Neural cell (in vitro differentiated cells): Measurements from ENCODE around the gene LARP6. TPM values are rescaled to one million over a fixed set of nuclear protein-coding genes. Genes with fewer than 3 reads are reported as not detected.
"Not testable (repeated sequence)": the region's sequence is repeated elsewhere in the genome, so short reads cannot be mapped to it uniquely, and the experiment has no call there.

Experiments
- H2AFZ ChIP-seq: fragments of 200-600, 300-800 bp; sonication (generic), shearing (Covaris generic); 2 replicates; pipeline ENCODE4 v1.6.0; 2014; ENCODE audit warnings: low read depth, mild to moderate bottlenecking, antibody characterized with exemption, low read length, moderate library complexity
- H3F3A ChIP-seq: fragments of 200-600 bp; shearing (Covaris generic); 2 replicates; pipeline ENCODE4 v1.6.1; 2016; ENCODE audit warnings: mild to moderate bottlenecking, moderate library complexity, mixed read lengths, antibody characterized with exemption, low read length; ENCODE audit not compliant: insufficient read depth, poor library complexity, severe bottlenecking
- H3K27ac ChIP-seq: fragments of 200-600, 300-800 bp; sonication (generic), shearing (Covaris generic); 2 replicates; pipeline ENCODE4 v1.5.1; 2014; ENCODE audit warnings: mild to moderate bottlenecking, low read length, moderate library complexity
- H3K27me3 ChIP-seq: fragments of 300-800, 200-600 bp; sonication (generic), shearing (Covaris generic); 2 replicates; pipeline ENCODE4 v1.6.0; 2014; ENCODE audit warnings: mild to moderate bottlenecking, low read depth, low read length, moderate library complexity; ENCODE audit not compliant: insufficient read depth
- H3K36me3 ChIP-seq: fragments of 300-800, 200-600 bp; sonication (generic), shearing (Covaris generic); 2 replicates; pipeline ENCODE4 v1.5.1; 2014; ENCODE audit warnings: mild to moderate bottlenecking, antibody characterized with exemption, low read length, moderate library complexity; ENCODE audit not compliant: insufficient read depth
- H3K4me2 ChIP-seq: fragments of 300-800, 200-600 bp; sonication (generic), shearing (Covaris generic); 2 replicates; pipeline ENCODE4 v1.6.0; 2014; ENCODE audit warnings: mild to moderate bottlenecking, low read length
- H3K4me3 ChIP-seq: fragments of 300-800, 200-600 bp; sonication (generic), shearing (Covaris generic); 2 replicates; pipeline ENCODE4 v1.5.1; 2014; ENCODE audit warnings: mild to moderate bottlenecking, low read length, moderate library complexity
- H3K79me2 ChIP-seq: fragments of 200-600 bp; shearing (Covaris generic); replicated peaks from 2 replicates; pipeline ENCODE4 v1.6.0; 2014; ENCODE audit warnings: mild to moderate bottlenecking, low read length, moderate library complexity; ENCODE audit not compliant: insufficient read depth
- H3K9ac ChIP-seq: fragments of 300-800, 200-600 bp; sonication (generic), shearing (Covaris generic); 2 replicates; pipeline ENCODE4 v1.6.1; 2016; ENCODE audit warnings: mild to moderate bottlenecking, low read length, mixed read lengths
- H3K9me2 ChIP-seq: fragments of 200-600 bp; shearing (Covaris generic); 2 replicates; pipeline ENCODE4 v1.6.1; 2016; ENCODE audit warnings: mild to moderate bottlenecking, low read length, mixed read lengths; ENCODE audit not compliant: insufficient read depth
- H3K9me3 ChIP-seq: fragments of 200-600, 300-800 bp; sonication (generic), shearing (Covaris generic); 2 replicates; pipeline ENCODE4 v1.6.1; 2016; ENCODE audit warnings: mild to moderate bottlenecking, mixed run types, low read length, moderate library complexity, mixed read lengths
- H4K20me1 ChIP-seq: fragments of 200-600 bp; shearing (Covaris generic); 2 replicates; pipeline ENCODE4 v1.6.1; 2016; ENCODE audit warnings: mild to moderate bottlenecking, mixed run types; ENCODE audit not compliant: insufficient read depth
- CTCF ChIP-seq: fragments of 450-650 bp; IDR thresholded peaks from 2 replicates; pipeline ENCODE4 v1.5.1; 2014; ENCODE audit warnings: antibody characterized with exemption, mild to moderate bottlenecking, moderate library complexity; ENCODE audit not compliant: poor library complexity, severe bottlenecking
- EP300 ChIP-seq: fragments of 450-650 bp; conservative IDR thresholded peaks from 2 replicates; pipeline ENCODE4 v1.6.1; 2014; ENCODE audit warnings: antibody characterized with exemption, mild to moderate bottlenecking, moderate library complexity; ENCODE audit not compliant: poor library complexity, severe bottlenecking
- EZH2 ChIP-seq: fragments of 200-600, 300-800 bp; shearing (Covaris generic), sonication (generic); IDR thresholded peaks from 2 replicates; pipeline ENCODE4 v1.6.1; 2014; ENCODE audit warnings: antibody characterized with exemption, low read length, borderline replicate concordance, mild to moderate bottlenecking; ENCODE audit not compliant: insufficient read depth, poor library complexity, severe bottlenecking
- MXI1 ChIP-seq: fragments of 450-650 bp; conservative IDR thresholded peaks from 2 replicates; pipeline ENCODE4 v1.6.1; 2014; ENCODE audit warnings: antibody characterized with exemption, mild to moderate bottlenecking; ENCODE audit not compliant: poor library complexity, severe bottlenecking
- POLR2AphosphoS5 ChIP-seq: IDR thresholded peaks from 2 replicates; pipeline ENCODE4 v1.6.1; 2012
- RAD21 ChIP-seq: fragments of 450-650 bp; conservative IDR thresholded peaks from 2 replicates; pipeline ENCODE4 v1.6.1; 2014; ENCODE audit warnings: antibody characterized with exemption, mild to moderate bottlenecking, moderate library complexity
- REST ChIP-seq: IDR thresholded peaks from 2 replicates; pipeline ENCODE4 v1.6.1; 2012; ENCODE audit warnings: borderline replicate concordance
- SMC3 ChIP-seq: fragments of 450-650 bp; conservative IDR thresholded peaks from 2 replicates; pipeline ENCODE4 v1.6.1; 2014; ENCODE audit warnings: antibody characterized with exemption, mild to moderate bottlenecking, moderate library complexity; ENCODE audit not compliant: poor library complexity
- TAF1 ChIP-seq: IDR thresholded peaks from 2 replicates; pipeline ENCODE4 v1.6.1; 2012; ENCODE audit warnings: low read depth
- polyA plus RNA-seq: library from polyadenylated mRNA; depleted of rRNA; stranded (reverse); fragments of >200 nt; gene quantifications from 2 replicates; pipeline ENCODE4 v1.2.3, GENCODE V29; 2014

The LARP6 gene
- polyA plus RNA-seq, 1 donor from 2014 or later: 20.4 TPM

GRCh38 chr15:70873232-70874054 is 19.5 kb upstream of the LARP6 start:
- no peaks in the 10 kb centered on the region for H3K9me2 ChIP-seq
- no peak overlapping the region for H3K27ac ChIP-seq

GRCh38 chr15:70871490-70871889 is 17.5 kb upstream of the LARP6 start:
- not testable (repeated sequence) for H3K4me3 ChIP-seq, H4K20me1 ChIP-seq, H3K4me2 ChIP-seq, H3F3A ChIP-seq, H3K9me2 ChIP-seq, H3K79me2 ChIP-seq, H3K27me3 ChIP-seq, H3K27ac ChIP-seq, H3K9me3 ChIP-seq, H3K36me3 ChIP-seq, H2AFZ ChIP-seq, H3K9ac ChIP-seq

More at GRCh38 chr15:70873232-70874054, 19.5 kb upstream of the LARP6 start:
- Histone ChIP-seq H4K20me1 (no peaks in the 10 kb centered on the region), H3K9me3 (no peaks in the 10 kb centered on the region), H3K9ac (no peak overlapping the region), H2AFZ (no peak overlapping the region), H3K27me3 (no peaks in the 10 kb centered on the region), H3F3A (no peaks in the 10 kb centered on the region), H3K4me2 (no peak overlapping the region), H3K79me2 (no peaks in the 10 kb centered on the region), H3K4me3 (no peak overlapping the region), H3K36me3 (no peaks in the 10 kb centered on the region)
- no peak for TF ChIP-seq MXI1
- TF ChIP-seq TAF1: no peak
- no peak for TF ChIP-seq RAD21
- TF ChIP-seq EP300: no peak
- no peak for TF ChIP-seq EZH2
- TF ChIP-seq POLR2AphosphoS5: no peak
- no peak for TF ChIP-seq CTCF
- TF ChIP-seq REST: no peak
- no peak for TF ChIP-seq SMC3

GRCh38 chr15:70870051-70870450 is 16.1 kb upstream of the LARP6 start:
- Histone ChIP-seq H4K20me1 (no peaks in the 10 kb centered on the region), H3K36me3 (no peaks in the 10 kb centered on the region), H3F3A (no peaks in the 10 kb centered on the region), H3K4me3 (no peak overlapping the region), H3K27ac (no peak overlapping the region), H3K9ac (no peak overlapping the region), H3K27me3 (no peaks in the 10 kb centered on the region), H3K9me3 (no peaks in the 10 kb centered on the region), H2AFZ (no peak overlapping the region), H3K9me2 (no peaks in the 10 kb centered on the region), H3K4me2 (no peak overlapping the region), H3K79me2 (no peaks in the 10 kb centered on the region)
- no peak for TF ChIP-seq TAF1
